AG20443 (cell line): ENCODE results near the gene MYL9.

Experiments
- DNase-seq: peaks from one replicate; pipeline ENCODE4 v3.0.0; 2012; ENCODE audit warnings: low spot score, mixed read lengths

The MYL9 gene

GRCh38 chr20:36584018-36584481 lies 42.7 kb downstream of the MYL9 start:
- no peak for DNase-seq

DNA sequence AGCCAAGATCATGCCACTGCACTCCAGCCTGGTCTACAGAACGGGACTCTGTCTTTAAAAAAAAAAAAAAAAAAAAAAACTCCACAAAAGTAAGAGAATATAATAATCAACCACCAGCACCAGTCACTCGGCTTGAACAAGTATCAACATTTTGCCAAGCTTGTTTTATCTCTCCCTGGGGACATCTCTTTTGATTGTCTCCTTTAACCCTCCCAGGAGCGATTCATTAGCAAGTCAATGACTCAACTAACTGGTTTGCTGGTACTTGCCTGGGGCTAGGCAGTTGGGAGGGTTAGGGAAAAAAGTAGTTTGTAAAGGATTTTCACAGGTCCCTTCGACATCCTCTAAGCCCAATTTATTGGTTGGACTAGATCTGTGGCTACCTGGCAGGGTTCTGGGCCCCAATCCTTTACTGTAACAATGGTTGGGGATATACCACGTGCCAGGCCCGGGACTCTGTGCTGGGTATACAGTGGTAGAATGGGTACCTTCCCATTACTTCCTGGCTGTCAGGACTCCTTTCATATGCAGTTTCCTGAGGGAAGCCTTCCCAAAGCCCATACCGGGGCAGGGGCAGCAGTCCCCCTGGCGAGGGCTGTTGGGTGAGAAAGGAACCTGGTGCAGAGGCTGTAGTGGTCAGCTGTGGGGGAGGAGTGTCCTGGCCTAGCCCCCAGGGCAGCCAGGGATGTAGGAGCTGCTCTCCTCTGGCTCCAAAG lies 44.2 kb downstream of the MYL9 start:
- peak; percentile 59 for DNase-seq

- DNase-seq = no peak
These were observed 46.2 kb downstream of the MYL9 start for GRCh38 chr20:36587388-36588070.

DNA sequence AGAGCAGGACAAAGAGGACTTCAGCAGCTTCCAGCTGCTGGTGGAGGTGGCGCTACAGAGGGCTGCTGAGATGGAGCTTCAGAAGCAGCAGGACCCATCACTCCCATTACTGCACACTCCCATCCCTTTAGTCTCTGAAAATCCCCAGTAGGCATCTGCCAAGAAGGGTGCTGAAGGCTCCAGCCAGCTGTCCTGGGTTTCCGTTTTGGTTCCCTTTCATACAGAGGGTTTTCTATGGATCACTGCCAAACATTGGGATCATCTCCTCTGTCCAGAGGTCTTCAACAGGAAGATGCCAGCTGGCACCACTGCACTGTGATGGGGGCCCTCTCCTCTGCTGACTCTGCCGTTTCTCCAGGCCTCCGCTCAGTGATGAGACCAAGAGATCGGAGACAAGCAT lies 50.0 kb downstream of the MYL9 start:
- DNase-seq = no peak

DNA sequence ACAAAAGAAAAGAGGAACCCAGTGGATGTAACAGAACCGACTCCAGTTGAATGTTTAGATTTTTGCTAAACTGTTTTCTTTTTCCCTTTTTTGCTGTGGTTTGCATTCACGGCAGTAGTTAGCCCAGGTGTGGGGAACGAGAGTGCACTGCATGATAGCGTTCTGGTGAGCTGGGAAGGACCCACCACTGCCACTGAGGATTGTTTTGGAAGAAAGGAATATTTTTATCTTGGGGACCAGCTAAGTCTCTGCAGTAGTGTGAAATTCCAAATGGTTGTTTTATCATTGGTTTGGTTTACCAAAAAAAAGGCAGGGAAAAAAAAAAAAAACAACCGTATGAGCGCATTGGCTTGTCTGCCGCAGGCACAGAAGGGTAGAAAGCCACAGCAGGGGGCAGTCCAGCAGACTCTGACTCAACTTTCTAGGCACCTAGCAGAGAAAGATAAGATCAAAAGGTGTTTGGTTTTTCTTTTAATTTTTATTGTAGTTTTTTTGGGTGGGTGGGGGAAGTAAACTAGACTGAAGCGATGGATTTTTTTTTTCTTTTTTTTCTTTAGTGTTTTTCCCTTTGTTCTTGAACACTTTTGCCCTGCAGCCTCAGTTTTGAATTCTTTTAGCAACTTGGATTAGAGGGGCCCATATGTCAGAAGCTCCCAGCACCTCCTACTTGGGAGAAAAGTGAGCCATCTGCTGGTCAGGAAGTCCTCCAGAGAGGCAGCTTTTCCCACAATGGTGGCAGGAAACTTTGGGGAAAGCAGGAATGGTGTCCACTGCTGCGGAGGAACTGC lies 50.7 kb downstream of the MYL9 start:
- peak; percentile 56 for DNase-seq

DNA sequence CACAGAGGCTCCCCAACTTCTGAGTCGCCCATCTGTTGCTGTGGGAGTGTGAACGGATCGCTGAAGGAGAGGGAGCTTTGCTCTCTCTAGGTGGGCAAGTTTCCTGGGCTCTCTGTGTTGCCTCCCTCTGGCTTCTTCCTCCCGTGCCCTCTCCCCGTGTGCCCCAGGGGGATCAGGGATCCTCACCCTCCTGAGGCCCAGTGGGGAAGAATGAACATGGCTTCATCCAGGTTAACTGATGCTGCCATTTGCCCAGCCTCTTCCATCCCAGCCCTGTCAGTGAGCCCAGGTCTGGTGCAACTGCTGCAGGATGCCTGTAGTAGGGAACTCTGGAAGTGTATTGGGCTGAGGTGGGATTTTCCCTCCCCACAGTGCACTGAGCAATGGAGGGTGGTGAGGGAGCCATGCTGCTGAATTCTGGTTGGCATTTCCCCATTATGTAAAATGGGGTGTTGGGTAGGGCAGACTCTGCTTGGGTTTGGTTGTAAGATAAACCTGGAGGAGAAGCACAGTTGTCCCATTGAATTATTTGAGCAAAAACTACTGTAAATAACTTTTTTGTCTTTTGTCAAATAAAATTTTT lies 52.1 kb downstream of the MYL9 start:
- no peak for DNase-seq

DNA sequence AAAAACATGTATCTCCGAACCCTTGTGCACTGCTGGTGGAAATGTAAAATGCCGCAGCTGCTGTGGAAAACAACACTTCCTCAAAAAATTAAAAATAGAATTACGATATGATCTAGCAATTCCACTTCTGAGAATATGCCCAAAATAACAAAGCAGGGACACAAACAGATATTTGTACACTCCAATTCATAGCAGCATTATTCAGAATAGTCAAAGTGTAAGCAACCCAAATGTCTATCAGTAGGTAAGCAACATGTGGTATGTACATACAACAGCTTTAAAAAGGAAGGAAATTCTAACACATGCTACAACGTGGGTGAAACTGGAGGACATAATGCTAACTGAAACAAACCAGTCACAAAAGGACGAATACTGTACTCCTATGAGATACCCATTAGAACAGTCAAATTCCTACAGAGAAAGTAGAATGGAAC lies 58.6 kb downstream of the MYL9 start:
- DNase-seq = no peak
